Kidney (tissue), 14 donors: ENCODE measurements around the gene GBX1. TPM values are rescaled to one million over a fixed set of nuclear protein-coding genes. Genes with fewer than 3 reads are reported as not detected.

Experiments
- DNase-seq, 5 donors: peaks; one replicate each; pipeline ENCODE4 v3.0.0-alpha.2; 2013 to 2020
- FAIRE-seq: peaks from 2 replicates; lab custom pipeline; 2012; peaks lifted over from hg19 to GRCh38; lab: Jason Lieb, UNC
- H3K27ac ChIP-seq, 2 donors: one replicate each; pipeline ENCODE4 v1.7.0; 2013; ENCODE audit warnings: low read depth in 2 of 2, low read length in 2 of 2, inconsistent platforms in 1 of 2
- H3K27me3 ChIP-seq: one replicate; pipeline ENCODE4 v1.7.1; 2013; ENCODE audit warnings: low read length, inconsistent platforms; ENCODE audit not compliant: control insufficient read depth, insufficient read depth
- H3K36me3 ChIP-seq, 3 donors: one replicate each; pipeline versions ENCODE4 v1.7.0 to v1.7.1; 2013; ENCODE audit warnings: low read length in 3 of 3, control low read depth in 1 of 3, inconsistent platforms in 1 of 3; ENCODE audit not compliant: insufficient read depth in 3 of 3, control insufficient read depth in 2 of 3
- H3K4me1 ChIP-seq, 3 donors: one replicate each; pipeline versions ENCODE4 v1.7.0 to v1.7.1; 2013; ENCODE audit warnings: low read length in 3 of 3, inconsistent platforms in 1 of 3, low read depth in 1 of 3; ENCODE audit not compliant: control insufficient read depth in 2 of 3, insufficient read depth in 2 of 3
- H3K4me3 ChIP-seq, 3 donors: one replicate each; pipeline versions ENCODE4 v1.7.0 to v1.8.1; 2013; ENCODE audit warnings: low read length in 3 of 3, control low read depth in 1 of 3, inconsistent platforms in 1 of 3
- H3K9ac ChIP-seq, 3 donors: one replicate each; pipeline versions ENCODE4 v1.7.0 to v1.7.1; 2013; ENCODE audit warnings: low read length in 3 of 3, control low read depth in 1 of 3, inconsistent platforms in 1 of 3
- H3K9me3 ChIP-seq, 3 donors: one replicate each; pipeline versions ENCODE4 v1.7.0 to v1.7.1; 2013; ENCODE audit warnings: low read length in 3 of 3, control low read depth in 1 of 3, inconsistent platforms in 1 of 3; ENCODE audit not compliant: control insufficient read depth in 2 of 3, insufficient read depth in 1 of 3
- CTCF ChIP-seq: IDR thresholded peaks from 3 replicates; pipeline ENCODE4 v1.5.1; 2012; ENCODE audit warnings: mild to moderate bottlenecking, moderate library complexity, borderline replicate concordance; ENCODE audit not compliant: insufficient read depth; ENCODE audit errors: extremely low read depth
- intact Hi-C: fragments of 100-400 bp; cut with DNase I; formaldehyde crosslinking; loops from one replicate; pipeline ENCODE4 v1.11.1; 2022
- polyA plus RNA-seq: library from polyadenylated mRNA; stranded (reverse); fragments of 350-450 nt; fragmentation: Illumina TruSeq; extraction: RNeasy Lipid Tissue Mini Kit (QIAGEN cat#74804); gene quantifications from one replicate; pipeline ENCODE4 v1.2.3, GENCODE V29; 2014; ENCODE audit warnings: low read depth, low replicate concordance; ENCODE audit not compliant: insufficient read depth
- total RNA-seq: library from RNA; stranded (reverse); fragmentation: NEBNext Ultra II Directional; extraction: Animal tissue kit (Norgen Biotek cat#: 25700); gene quantifications from one replicate; pipeline ENCODE4 v1.2.1, GENCODE V29; 2021
- donor health status: control.
- donor health status: control.
- donor health status: control.
- donor health status: control.
- donor health status: control.
- donor health status: DM: yes; HTN: yes; CAD: no.
- donor health status: Normal renal cell carcinoma (clear cell type).

The GBX1 gene
- total and polyA plus RNA-seq, 2 donors from 2014 or later, result not detected

DNA sequence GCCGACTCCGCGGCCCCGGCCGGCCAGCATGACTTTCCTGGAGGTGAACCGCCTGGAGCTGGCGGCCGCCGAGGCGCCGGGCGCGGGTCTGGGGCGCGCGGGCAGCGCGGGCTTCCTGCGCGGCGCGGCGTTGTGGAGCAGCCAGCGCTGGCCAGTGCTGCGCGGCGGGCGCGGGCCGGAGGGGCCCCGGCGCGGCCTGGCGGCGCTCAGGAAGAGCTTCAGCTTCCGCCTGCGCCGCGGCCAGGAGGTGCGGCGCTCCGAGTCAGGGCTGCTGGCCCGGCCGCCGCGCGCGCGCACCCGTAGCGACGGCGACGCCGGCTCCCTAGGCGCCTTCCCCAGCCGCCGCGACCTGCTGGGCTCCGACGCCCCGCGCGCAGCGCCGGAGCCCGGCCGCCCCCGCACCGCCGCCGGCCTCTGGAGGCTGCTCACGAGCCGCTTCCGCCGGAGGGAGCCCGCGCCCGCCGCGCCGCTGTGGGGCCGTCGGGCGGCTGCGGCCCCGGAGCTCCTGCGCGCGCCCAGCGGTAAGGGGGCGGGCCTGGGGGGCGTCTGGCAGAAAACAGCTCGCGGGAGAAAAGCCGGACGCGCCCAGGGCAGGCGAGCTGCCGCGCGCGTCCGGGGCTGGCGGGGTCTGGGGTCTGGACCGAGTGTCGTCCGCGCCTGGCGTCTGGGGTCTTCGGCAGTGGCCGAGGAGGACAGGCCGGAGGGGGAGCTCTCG lies 52.2 kb downstream of the GBX1 start:
- H3K36me3 ChIP-seq, result peaks cover 0 to 18% (median 5%) of the 10 kb centered on the region in 3 donors
- no peaks in the 10 kb centered on the region for H3K9me3 ChIP-seq
- no peak overlapping the region for H3K27ac ChIP-seq
- TF ChIP-seq CTCF, result no peak
- no peaks in the 10 kb centered on the region for H3K4me1 ChIP-seq
- FAIRE-seq (no peak), DNase-seq (peak in 4 of 5 donors; percentile 26 to 71 (median 53))
- intact Hi-C loops, result loop anchor here (10.0 kb wide), 1 partner anchor 210 kb away; no protein-coding TSS in a partner anchor
- no peaks in the 10 kb centered on the region for H3K27me3 ChIP-seq
- H3K9ac ChIP-seq, result no peak overlapping the region
- no peak overlapping the region for H3K4me3 ChIP-seq

DNA sequence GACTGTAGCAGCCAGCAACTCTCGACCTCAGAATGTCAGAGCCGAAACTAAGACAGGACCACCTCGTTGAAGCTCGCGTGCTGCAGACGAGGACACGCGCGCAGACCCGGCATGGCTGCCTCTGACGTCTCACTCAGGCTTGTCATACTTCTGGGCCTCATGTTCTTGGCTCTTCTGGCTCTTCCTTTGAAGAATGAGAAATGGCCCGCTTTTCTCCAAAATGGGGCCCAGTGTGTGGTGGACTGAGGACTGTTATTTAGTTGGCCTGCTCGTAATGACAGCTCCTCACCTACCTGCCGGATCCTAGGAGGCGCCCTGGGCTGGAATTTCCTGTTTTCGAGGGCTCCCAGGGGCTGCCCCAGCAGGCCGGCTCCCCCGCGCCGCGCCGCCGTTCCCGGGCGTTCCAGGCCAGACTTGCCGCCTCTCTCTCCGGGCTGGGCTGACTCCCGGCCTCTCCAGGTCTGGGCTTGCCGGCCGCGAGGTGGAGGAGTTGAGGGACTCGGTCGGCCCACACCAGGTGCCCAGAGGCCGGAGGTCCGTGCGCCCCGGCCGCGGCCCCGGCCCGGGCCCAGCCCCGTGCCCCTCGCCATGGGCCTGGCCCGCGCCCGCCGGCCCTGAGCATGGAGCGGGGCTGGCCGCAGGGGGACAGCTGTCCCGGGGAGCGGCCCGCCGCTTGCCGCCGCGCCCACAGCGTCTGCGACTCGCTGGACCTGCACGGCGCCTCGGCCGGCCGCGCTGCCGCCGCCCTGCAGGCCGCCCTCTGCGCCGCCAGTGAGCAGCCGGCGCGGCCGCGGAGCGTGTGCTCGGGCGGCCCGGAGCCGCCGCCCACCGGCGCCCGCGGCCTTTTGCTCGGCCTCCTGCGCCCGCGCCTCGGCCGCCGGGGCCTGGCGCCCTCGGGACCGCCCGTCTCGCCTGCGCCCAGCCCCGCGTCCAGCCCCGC lies 53.1 kb downstream of the GBX1 start:
- no peak for TF ChIP-seq CTCF
- no peak overlapping the region for H3K4me3 ChIP-seq
- no peaks in the 10 kb centered on the region for H3K9me3 ChIP-seq
- peaks cover 0 to 12% (median 5%) of the 10 kb centered on the region in 3 donors for H3K36me3 ChIP-seq
- intact Hi-C loops, result loop anchor here (10.0 kb wide), 1 partner anchor 210 kb away; no protein-coding TSS in a partner anchor
- H3K9ac ChIP-seq, result no peak overlapping the region
- H3K4me1 ChIP-seq, result no peaks in the 10 kb centered on the region
- no peaks in the 10 kb centered on the region for H3K27me3 ChIP-seq
- no peak for FAIRE-seq
- peak in 4 of 5 donors; percentile 70 to 80 (median 76) for DNase-seq
- H3K27ac ChIP-seq, result no peak overlapping the region

- Histone ChIP-seq H3K9me3 (no peaks in the 10 kb centered on the region), H3K27ac (no peak overlapping the region), H3K36me3 (peaks cover 0 to 3% (median 2%) of the 10 kb centered on the region in 3 donors), H3K27me3 (no peaks in the 10 kb centered on the region), H3K4me3 (no peak overlapping the region), H3K4me1 (no peaks in the 10 kb centered on the region), H3K9ac (no peak overlapping the region)
- no peak for TF ChIP-seq CTCF
- DNase-seq, result peak in 4 of 5 donors; percentile 56 to 73 (median 60)
- FAIRE-seq, result no peak
- intact Hi-C loops, result loop anchor here (10.0 kb wide), 1 partner anchor 209 kb away; no protein-coding TSS in a partner anchor
These were observed 53.9 kb downstream of the GBX1 start for GRCh38 chr7:151113344-151114150.
